GM12864 (cell line): ENCODE results near the gene OPCML.

Experiments
- DNase-seq: peaks from one replicate; pipeline ENCODE4 v3.0.0-alpha.2; 2011; ENCODE audit warnings: low read depth
- H3K4me3 ChIP-seq: 2 replicates; pipeline ENCODE4 v1.5.1; 2011; ENCODE audit warnings: mild to moderate bottlenecking, low read depth, low read length, control low read depth
- CTCF ChIP-seq: IDR thresholded peaks from 2 replicates; pipeline ENCODE4 v1.5.1; 2011; ENCODE audit warnings: low read depth, mild to moderate bottlenecking, moderate library complexity, low read length, control low read depth, inconsistent platforms; ENCODE audit errors: missing control alignments

The OPCML gene

GRCh38 chr11:133338588-133338987, 193.7 kb downstream of the OPCML start:
- H3K4me3 ChIP-seq, result no peak overlapping the region
- TF ChIP-seq CTCF, result no peak
- no peak for DNase-seq

DNA sequence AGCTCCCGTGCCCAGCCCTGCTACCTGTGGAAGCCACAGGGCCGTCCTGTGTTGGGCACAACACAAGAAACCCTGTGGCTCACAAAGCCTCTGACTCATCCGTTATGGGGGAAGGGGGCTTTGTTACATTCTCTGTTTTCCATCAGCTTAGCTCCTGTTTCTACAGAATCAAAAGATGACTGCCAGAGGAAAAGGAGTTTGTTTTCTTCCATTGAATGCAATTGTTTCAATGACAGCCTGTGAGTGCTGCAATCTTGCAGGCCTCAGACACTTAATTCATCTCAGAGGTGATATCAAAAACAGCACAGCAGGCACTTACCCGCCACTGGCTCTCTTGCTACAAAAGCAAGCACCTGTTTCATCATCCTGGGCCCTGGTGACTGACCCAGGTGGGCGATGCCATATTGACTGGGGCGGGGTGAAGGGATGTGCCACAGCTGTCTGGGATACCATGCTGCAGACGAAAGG, 194.3 kb downstream of the OPCML start:
- TF ChIP-seq CTCF, result no peak
- no peak for DNase-seq
- no peak overlapping the region for H3K4me3 ChIP-seq

GRCh38 chr11:133337193-133337592, 195.1 kb downstream of the OPCML start:
- TF ChIP-seq CTCF, result no peak
- no peak for DNase-seq

DNA sequence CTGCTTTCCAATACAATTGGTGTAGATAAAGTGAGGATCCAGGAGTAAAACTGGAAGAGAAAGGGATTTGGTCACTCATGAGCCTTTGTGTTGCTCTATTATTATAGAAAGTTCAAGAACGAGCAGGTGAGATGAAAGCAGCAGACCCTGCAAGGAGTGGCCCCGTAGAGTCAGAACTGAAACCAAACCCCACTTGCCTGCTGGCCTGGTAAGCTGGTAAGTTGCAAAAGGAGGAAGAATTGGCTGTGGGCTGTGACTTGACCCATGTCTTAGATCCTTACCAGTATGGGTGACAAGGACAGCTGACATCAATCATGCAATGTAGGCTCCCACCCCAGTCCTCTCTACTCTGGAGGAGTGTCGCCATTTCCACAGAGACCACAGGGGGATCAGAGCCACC, 201.3 kb downstream of the OPCML start:
- TF ChIP-seq CTCF, result no peak
- H3K4me3 ChIP-seq, result no peak overlapping the region
- DNase-seq, result no peak

More at GRCh38 chr11:133337193-133337592, 195.1 kb downstream of the OPCML start:
- H3K4me3 ChIP-seq, result no peak overlapping the region

- DNase-seq, result no peak
- TF ChIP-seq CTCF, result no peak
- no peak overlapping the region for H3K4me3 ChIP-seq
Observed at GRCh38 chr11:133326849-133327248, 205.5 kb downstream of the OPCML start.

- no peak overlapping the region for H3K4me3 ChIP-seq
- TF ChIP-seq CTCF, result no peak
- DNase-seq, result no peak
Observed at GRCh38 chr11:133326332-133326731, 206.0 kb downstream of the OPCML start.

- H3K4me3 ChIP-seq, result no peak overlapping the region
- no peak for DNase-seq
- no peak for TF ChIP-seq CTCF
Observed at GRCh38 chr11:133325711-133326110, 206.6 kb downstream of the OPCML start.
